LNCaP clone FGC (cell line): ENCODE data around the gene LAMP2.

Source experiments
- DNase-seq: peaks from one replicate; pipeline ENCODE4 v3.0.0-alpha.2; 2011; ENCODE audit warnings: low read depth
- H3K4me3 ChIP-seq: 2 replicates; pipeline ENCODE4 v1.5.1; 2011; ENCODE audit warnings: mild to moderate bottlenecking, low read depth, low read length, control low read depth
- TF ChIP-seq, protein P1 (sequence below): IDR thresholded peaks from 2 replicates; pipeline ENCODE4 v1.5.1; 2012; ENCODE audit warnings: mild to moderate bottlenecking; ENCODE audit not compliant: control insufficient read depth, insufficient read depth; ENCODE audit errors: extremely low read depth

LAMP2 gene

DNA sequence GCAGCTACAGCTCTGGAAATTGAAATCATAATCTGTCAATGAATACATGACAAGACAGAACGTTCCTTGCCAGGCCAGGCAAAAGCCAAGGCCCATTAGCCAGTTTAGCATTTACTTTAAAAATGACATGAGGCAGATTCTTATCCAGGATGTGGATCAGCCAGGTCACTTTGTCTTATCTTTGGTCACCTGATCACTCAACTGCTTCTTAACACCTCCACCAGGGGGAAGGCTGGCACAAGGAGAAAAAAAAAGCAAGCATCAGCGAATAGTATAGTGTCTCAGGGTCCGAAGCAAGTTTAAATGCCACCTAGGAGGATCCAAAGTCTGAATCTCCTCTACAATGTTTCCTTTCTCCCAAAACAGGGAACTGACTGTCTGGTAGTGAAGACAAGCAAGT lies 88.4 kb downstream of the LAMP2 start:
- DNase-seq: peak; percentile 26
- H3K4me3 ChIP-seq: no peak overlapping the region
- TF ChIP-seq, protein P1, sequence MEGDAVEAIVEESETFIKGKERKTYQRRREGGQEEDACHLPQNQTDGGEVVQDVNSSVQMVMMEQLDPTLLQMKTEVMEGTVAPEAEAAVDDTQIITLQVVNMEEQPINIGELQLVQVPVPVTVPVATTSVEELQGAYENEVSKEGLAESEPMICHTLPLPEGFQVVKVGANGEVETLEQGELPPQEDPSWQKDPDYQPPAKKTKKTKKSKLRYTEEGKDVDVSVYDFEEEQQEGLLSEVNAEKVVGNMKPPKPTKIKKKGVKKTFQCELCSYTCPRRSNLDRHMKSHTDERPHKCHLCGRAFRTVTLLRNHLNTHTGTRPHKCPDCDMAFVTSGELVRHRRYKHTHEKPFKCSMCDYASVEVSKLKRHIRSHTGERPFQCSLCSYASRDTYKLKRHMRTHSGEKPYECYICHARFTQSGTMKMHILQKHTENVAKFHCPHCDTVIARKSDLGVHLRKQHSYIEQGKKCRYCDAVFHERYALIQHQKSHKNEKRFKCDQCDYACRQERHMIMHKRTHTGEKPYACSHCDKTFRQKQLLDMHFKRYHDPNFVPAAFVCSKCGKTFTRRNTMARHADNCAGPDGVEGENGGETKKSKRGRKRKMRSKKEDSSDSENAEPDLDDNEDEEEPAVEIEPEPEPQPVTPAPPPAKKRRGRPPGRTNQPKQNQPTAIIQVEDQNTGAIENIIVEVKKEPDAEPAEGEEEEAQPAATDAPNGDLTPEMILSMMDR: peak; percentile 48

DNA sequence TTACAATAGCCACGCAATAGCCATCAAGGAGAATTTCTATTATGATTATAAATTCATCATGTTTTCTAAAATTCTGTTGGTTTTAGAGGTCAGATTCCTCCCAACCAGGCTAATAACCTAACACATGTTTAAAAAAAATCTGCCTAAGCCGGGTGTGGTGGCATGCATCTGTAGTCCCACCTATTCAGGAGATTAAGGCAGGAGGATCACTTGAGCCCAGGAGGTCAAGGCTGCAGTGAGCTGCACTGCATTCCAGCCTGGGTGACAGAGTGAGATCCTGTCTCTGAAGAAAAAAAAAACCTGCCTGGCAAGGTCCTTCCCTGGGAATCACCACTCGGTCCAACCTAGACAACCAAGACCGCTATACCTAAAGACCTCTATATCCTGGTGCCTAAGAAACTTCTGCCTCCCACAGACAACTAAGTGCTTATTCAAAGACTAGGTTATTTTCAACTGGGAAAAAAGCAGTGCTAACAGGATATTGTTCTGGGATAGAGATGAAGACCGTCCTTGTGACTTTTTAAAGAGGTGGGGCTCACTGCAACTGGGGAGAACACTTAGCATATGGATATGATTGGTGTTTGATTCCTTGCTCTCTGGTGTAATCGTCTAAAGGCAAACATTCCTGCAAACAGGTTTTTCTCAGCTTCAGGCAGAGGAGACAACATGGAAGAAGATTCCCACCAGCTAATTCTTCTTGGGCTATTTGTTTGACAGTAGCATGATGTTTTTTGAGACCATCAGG lies 89.0 kb downstream of the LAMP2 start:
- H3K4me3 ChIP-seq: no peak overlapping the region
- TF ChIP-seq, protein P1: no peak
- DNase-seq: no peak

DNA sequence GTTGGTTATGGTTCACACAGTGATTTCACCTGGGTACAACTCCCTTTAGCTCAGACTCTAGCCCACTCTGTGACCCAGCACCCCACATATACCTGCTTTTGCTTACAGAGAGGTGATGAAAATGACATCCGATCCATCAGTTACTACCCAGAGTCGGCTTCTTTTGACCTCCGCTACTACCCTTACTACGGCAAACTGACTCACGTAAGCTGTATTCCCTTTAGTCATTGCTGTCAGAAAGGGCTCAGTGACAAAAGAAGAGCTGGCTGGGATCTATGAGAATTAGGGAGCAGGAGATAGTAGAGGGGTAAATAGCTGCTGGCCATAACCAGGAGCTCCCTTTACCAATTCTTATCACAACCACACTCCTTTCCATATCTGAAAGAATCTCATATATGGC lies 90.5 kb downstream of the LAMP2 start:
- TF ChIP-seq, protein P1: no peak
- DNase-seq: no peak
- no peak overlapping the region for H3K4me3 ChIP-seq
